Ishikawa (cell line): ENCODE data around the gene DEXI.

Source experiments
- CEBPB ChIP-seq: IDR thresholded peaks from 2 replicates; pipeline ENCODE4 v1.6.1; 2012
- CREB1 ChIP-seq: IDR thresholded peaks from 2 replicates; pipeline ENCODE4 v1.6.1; 2012; ENCODE audit warnings: low read depth
- EP300 ChIP-seq: IDR thresholded peaks from 2 replicates; pipeline ENCODE4 v1.6.1; 2012; ENCODE audit warnings: borderline replicate concordance
- FOXM1 ChIP-seq: IDR thresholded peaks from 2 replicates; pipeline ENCODE4 v1.6.1; 2012; ENCODE audit warnings: low read depth, borderline replicate concordance
- YY1 ChIP-seq: IDR thresholded peaks from 2 replicates; pipeline ENCODE4 v1.6.1; 2012; ENCODE audit warnings: low read depth
- TF ChIP-seq, protein P1 (sequence below): IDR thresholded peaks from 2 replicates; pipeline ENCODE4 v1.6.1; 2012
- TF ChIP-seq, protein P2 (sequence below): IDR thresholded peaks from 2 replicates; pipeline ENCODE4 v1.6.1; 2012; ENCODE audit warnings: low read depth, mild to moderate bottlenecking

DNA sequence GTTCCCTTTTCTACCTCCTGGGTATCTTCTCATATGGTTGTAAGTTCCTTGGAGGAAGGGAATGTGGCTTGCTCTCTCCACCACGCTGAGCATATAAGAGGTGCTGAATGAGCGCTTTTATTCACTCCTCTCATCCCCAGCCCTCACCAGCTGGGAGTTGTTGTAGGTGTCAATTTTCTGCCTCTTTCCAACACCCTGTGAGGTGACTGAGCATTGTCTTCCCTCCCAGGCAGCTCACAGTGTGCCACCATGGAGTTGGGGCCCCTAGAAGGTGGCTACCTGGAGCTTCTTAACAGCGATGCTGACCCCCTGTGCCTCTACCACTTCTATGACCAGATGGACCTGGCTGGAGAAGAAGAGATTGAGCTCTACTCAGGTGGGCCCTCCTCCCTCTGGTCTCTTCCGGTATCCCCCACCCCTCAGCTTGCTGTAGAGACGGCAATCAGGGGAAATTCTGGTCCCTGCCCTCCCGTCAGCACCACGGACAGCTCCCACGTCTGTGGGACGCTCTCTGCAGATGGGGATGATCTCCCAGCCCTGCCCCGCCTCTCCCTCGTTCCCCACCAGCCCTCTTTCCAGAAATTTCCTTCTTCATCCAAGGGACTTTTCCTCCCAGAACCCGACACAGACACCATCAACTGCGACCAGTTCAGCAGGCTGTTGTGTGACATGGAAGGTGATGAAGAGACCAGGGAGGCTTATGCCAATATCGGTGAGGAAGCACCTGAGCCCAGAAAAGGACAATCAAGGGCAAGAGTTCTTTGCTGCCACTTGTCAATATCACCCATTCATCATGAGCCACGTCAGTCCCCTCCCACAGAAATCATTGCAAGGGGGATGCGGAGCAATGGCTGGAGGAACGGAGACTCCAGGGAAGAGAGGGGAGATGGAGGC is 47.0 kb downstream of the DEXI start:
- TF ChIP-seq FOXM1 = no peak
- TF ChIP-seq, protein P1, sequence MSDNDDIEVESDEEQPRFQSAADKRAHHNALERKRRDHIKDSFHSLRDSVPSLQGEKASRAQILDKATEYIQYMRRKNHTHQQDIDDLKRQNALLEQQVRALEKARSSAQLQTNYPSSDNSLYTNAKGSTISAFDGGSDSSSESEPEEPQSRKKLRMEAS = no peak
- no peak for TF ChIP-seq CEBPB
- no peak for TF ChIP-seq EP300
- no peak for TF ChIP-seq YY1
- TF ChIP-seq CREB1 = no peak
- TF ChIP-seq, protein P2, sequence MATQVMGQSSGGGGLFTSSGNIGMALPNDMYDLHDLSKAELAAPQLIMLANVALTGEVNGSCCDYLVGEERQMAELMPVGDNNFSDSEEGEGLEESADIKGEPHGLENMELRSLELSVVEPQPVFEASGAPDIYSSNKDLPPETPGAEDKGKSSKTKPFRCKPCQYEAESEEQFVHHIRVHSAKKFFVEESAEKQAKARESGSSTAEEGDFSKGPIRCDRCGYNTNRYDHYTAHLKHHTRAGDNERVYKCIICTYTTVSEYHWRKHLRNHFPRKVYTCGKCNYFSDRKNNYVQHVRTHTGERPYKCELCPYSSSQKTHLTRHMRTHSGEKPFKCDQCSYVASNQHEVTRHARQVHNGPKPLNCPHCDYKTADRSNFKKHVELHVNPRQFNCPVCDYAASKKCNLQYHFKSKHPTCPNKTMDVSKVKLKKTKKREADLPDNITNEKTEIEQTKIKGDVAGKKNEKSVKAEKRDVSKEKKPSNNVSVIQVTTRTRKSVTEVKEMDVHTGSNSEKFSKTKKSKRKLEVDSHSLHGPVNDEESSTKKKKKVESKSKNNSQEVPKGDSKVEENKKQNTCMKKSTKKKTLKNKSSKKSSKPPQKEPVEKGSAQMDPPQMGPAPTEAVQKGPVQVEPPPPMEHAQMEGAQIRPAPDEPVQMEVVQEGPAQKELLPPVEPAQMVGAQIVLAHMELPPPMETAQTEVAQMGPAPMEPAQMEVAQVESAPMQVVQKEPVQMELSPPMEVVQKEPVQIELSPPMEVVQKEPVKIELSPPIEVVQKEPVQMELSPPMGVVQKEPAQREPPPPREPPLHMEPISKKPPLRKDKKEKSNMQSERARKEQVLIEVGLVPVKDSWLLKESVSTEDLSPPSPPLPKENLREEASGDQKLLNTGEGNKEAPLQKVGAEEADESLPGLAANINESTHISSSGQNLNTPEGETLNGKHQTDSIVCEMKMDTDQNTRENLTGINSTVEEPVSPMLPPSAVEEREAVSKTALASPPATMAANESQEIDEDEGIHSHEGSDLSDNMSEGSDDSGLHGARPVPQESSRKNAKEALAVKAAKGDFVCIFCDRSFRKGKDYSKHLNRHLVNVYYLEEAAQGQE = peak; percentile 96
